Stimulated activated CD4-positive, alpha-beta T cell treated with anti-CD3 and anti-CD28 coated beads, Interleukin-12 subunit alpha, Interleukin-12 subunit beta, amount 100 ng/mL, for 4 hours (primary cell): ENCODE results near the gene CHCHD1.
"Not testable (repeated sequence)": the region's sequence is repeated elsewhere in the genome, so short reads cannot be mapped to it uniquely, and the experiment has no call there.

Source experiments
- DNase-seq: peaks from one replicate; pipeline ENCODE4 v3.0.0-alpha.2; 2020

The CHCHD1 gene

GRCh38 chr10:73771722-73772280 lies 10.0 kb upstream of the CHCHD1 start:
- peak; percentile 75 for DNase-seq

GRCh38 chr10:73772281-73773151 lies 9.3 kb upstream of the CHCHD1 start:
- DNase-seq = peak; percentile 71

- DNase-seq = peak; percentile 22
Measured at GRCh38 chr10:73773152-73773879, 8.5 kb upstream of the CHCHD1 start.

- DNase-seq = no peak
Measured at GRCh38 chr10:73774637-73775036, 7.2 kb upstream of the CHCHD1 start.

GRCh38 chr10:73779018-73779417 lies 2.8 kb upstream of the CHCHD1 start:
- DNase-seq = no peak

GRCh38 chr10:73779539-73780197 lies 2.2 kb upstream of the CHCHD1 start:
- DNase-seq = no peak

GRCh38 chr10:73780301-73780700 lies 1.5 kb upstream of the CHCHD1 start:
- no peak for DNase-seq

GRCh38 chr10:73780966-73781365 lies 882 bp upstream of the CHCHD1 start:
- DNase-seq = no peak

- no peak for DNase-seq
Measured at GRCh38 chr10:73781548-73781878, 335 bp upstream of the CHCHD1 start.

GRCh38 chr10:73782749-73783085 lies 869 bp downstream of the CHCHD1 start:
- no peak for DNase-seq

- peak; percentile 78 for DNase-seq
Measured at GRCh38 chr10:73785211-73785720, 3.4 kb downstream of the CHCHD1 start, which contains the start of gene ZSWIM8. TSS of gene ZSWIM8 (plus strand) at chr10:73785606. CDS start at chr10:73785879, 273 bp downstream.

- peak; percentile 33 for DNase-seq
Measured at GRCh38 chr10:73785721-73786511, 4.1 kb downstream of the CHCHD1 start.

- DNase-seq = no peak
Measured at GRCh38 chr10:73786512-73786885, 4.7 kb downstream of the CHCHD1 start.

GRCh38 chr10:73787031-73787800 lies 5.4 kb downstream of the CHCHD1 start:
- DNase-seq = not testable (repeated sequence)

GRCh38 chr10:73788864-73789658 lies 7.2 kb downstream of the CHCHD1 start:
- no peak for DNase-seq

GRCh38 chr10:73789659-73790055 lies 7.8 kb downstream of the CHCHD1 start:
- no peak for DNase-seq

GRCh38 chr10:73790886-73791625 lies 9.2 kb downstream of the CHCHD1 start:
- DNase-seq = no peak

GRCh38 chr10:73791871-73792400 lies 10.1 kb downstream of the CHCHD1 start:
- no peak for DNase-seq

- no peak for DNase-seq
Measured at GRCh38 chr10:73793456-73793855, 11.6 kb downstream of the CHCHD1 start.

- not testable (repeated sequence) for DNase-seq
Measured at GRCh38 chr10:73795491-73795890, 13.6 kb downstream of the CHCHD1 start.
